ENCODE results near the gene ZNF764. TPM values are rescaled to one million over a fixed set of nuclear protein-coding genes. Genes with fewer than 3 reads are reported as not detected.

The ZNF764 gene
- total RNA-seq, 4 donors from 2014 or later: 3.7 to 5.5 (median 4.9) TPM

- peaks cover 0 to 14% of the 10 kb centered on the region in 2 donors for H3K36me3 ChIP-seq
- H3K9me3 ChIP-seq: no peaks in the 10 kb centered on the region
- intact Hi-C loops (cut with DNase I; ENCODE audit: low total_unique reads): loop anchor here (10.0 kb wide), 1 partner anchor 71 kb away; no protein-coding TSS in a partner anchor
- in situ Hi-C loops (cut with MboI; ENCODE audit: low sequenced_read_pairs in 4 of 4): no loop called here
- H3K4me1 ChIP-seq: peaks cover 28 to 29% of the 10 kb centered on the region in 2 donors
- H3K27ac ChIP-seq: peak overlapping the region in 3 of 4 donors; percentile 98 to 99 (median 99)
- DNase-seq (no peak), ATAC-seq (no peak)
- TF ChIP-seq POLR2A (IDR thresholded peaks at IDR 0.05): no peak
- TF ChIP-seq CTCF (IDR thresholded peaks at IDR 0.05 in 4 of 5, conservative IDR thresholded peaks at IDR 0.05 in 1 of 5): no peak
- no peak overlapping the region for H3K4me3 ChIP-seq
- H3K27me3 ChIP-seq: no peaks in the 10 kb centered on the region
These were observed 2.7 kb downstream of the ZNF764 start for GRCh38 chr16:30555315-30556124.

DNA sequence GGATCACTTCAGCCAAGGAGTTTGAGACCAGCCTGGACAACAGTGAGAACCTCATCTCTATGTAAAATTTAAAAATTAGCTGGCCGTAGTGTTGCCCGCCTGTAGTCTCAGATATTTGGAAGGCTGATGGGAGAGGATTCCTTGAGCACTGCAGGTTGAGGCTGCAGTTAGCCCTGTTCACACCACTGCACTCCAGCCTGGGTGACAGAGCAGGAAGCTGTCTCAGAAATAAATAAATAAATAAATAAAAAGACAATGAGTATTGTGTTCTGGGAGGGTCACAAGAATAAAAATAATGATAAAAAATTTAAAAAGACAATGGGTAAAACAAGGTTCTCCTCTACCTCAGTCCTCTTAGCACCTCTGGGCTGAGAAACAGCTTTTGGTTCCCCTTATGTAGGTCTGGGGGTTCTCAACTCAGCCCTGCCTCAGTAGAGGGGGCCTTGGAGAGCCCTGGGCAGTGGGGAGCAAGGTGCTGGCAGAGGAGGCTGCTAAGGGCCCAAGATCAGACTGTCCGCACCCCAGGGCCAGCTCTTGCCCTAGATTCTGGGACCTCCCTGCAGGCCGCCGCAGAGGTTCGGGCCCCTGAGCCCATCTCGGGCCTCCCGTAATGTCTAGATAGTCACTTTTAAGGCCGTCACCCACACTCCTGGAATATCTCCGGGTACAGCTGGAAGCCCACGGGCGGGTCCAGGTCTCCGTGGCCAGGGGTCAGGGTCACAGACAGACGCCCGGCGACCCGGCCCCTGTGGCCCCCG is 3.4 kb downstream of the ZNF764 start:
- ATAC-seq (no peak), DNase-seq (no peak)
- H3K9me3 ChIP-seq: no peaks in the 10 kb centered on the region
- no peak for TF ChIP-seq POLR2A (IDR thresholded peaks at IDR 0.05)
- intact Hi-C loops (cut with DNase I; ENCODE audit: low total_unique reads) (loop anchor here (10.0 kb wide), 1 partner anchor 70 kb away; no protein-coding TSS in a partner anchor), in situ Hi-C loops (cut with MboI; ENCODE audit: low sequenced_read_pairs in 4 of 4) (no loop called here)
- no peak overlapping the region for H3K4me3 ChIP-seq
- peaks cover 0 to 14% of the 10 kb centered on the region in 2 donors for H3K36me3 ChIP-seq
- H3K27me3 ChIP-seq: no peaks in the 10 kb centered on the region
- H3K4me1 ChIP-seq: peaks cover 28 to 29% of the 10 kb centered on the region in 2 donors
- H3K27ac ChIP-seq: peak overlapping the region in 1 of 4 donors; percentile 99

- peaks cover 0 to 14% of the 10 kb centered on the region in 2 donors for H3K36me3 ChIP-seq
- DNase-seq (no peak), ATAC-seq (no peak)
- intact Hi-C loops (cut with DNase I; ENCODE audit: low total_unique reads) (loop anchor here (10.0 kb wide), 1 partner anchor 69 kb away; no protein-coding TSS in a partner anchor), in situ Hi-C loops (cut with MboI; ENCODE audit: low sequenced_read_pairs in 4 of 4) (no loop called here)
- H3K27me3 ChIP-seq: no peaks in the 10 kb centered on the region
- peak overlapping the region in 3 of 4 donors; percentile 25 to 99 (median 47) for H3K27ac ChIP-seq
- H3K4me3 ChIP-seq: no peak overlapping the region
- H3K4me1 ChIP-seq: peaks cover 25 to 29% of the 10 kb centered on the region in 2 donors
- no peaks in the 10 kb centered on the region for H3K9me3 ChIP-seq
- TF ChIP-seq CTCF (IDR thresholded peaks at IDR 0.05 in 4 of 5, conservative IDR thresholded peaks at IDR 0.05 in 1 of 5) (no peak), POLR2A (IDR thresholded peaks at IDR 0.05) (no peak)
These were observed 4.7 kb downstream of the ZNF764 start for GRCh38 chr16:30553393-30553899.

- intact Hi-C loops (cut with DNase I; ENCODE audit: low total_unique reads): loop anchor here (10.0 kb wide), 1 partner anchor 68 kb away; no protein-coding TSS in a partner anchor
- peak overlapping the region in 3 of 4 donors; percentile 25 to 99 (median 47) for H3K27ac ChIP-seq
- TF ChIP-seq CTCF (IDR thresholded peaks at IDR 0.05 in 4 of 5, conservative IDR thresholded peaks at IDR 0.05 in 1 of 5): no peak
- TF ChIP-seq POLR2A (IDR thresholded peaks at IDR 0.05): no peak
These were observed 5.2 kb downstream of the ZNF764 start for GRCh38 chr16:30552956-30553355.

More at GRCh38 chr16:30552956-30553355, 5.2 kb downstream of the ZNF764 start:
- peaks cover 25 to 29% of the 10 kb centered on the region in 2 donors for H3K4me1 ChIP-seq
- H3K36me3 ChIP-seq: peaks cover 0 to 14% of the 10 kb centered on the region in 2 donors
- DNase-seq (no peak), ATAC-seq (no peak)
- H3K9me3 ChIP-seq: no peaks in the 10 kb centered on the region
- no peak overlapping the region for H3K4me3 ChIP-seq
- no peaks in the 10 kb centered on the region for H3K27me3 ChIP-seq
- in situ Hi-C loops (cut with MboI; ENCODE audit: low sequenced_read_pairs in 4 of 4): no loop called here

All from gastrocnemius medialis (tissue), 4 donors.